GM19025 (cell line): Measurements from ENCODE around the gene CSNK1E.

Source experiments
- ATAC-seq: cut with Tn5 transposase; IDR thresholded peaks from one replicate; pipeline ENCODE4 v1.9.1; 2021; ENCODE audit warnings: mild to moderate bottlenecking, low read depth, moderate library complexity; ENCODE audit not compliant: unreplicated experiment

The CSNK1E gene

DNA sequence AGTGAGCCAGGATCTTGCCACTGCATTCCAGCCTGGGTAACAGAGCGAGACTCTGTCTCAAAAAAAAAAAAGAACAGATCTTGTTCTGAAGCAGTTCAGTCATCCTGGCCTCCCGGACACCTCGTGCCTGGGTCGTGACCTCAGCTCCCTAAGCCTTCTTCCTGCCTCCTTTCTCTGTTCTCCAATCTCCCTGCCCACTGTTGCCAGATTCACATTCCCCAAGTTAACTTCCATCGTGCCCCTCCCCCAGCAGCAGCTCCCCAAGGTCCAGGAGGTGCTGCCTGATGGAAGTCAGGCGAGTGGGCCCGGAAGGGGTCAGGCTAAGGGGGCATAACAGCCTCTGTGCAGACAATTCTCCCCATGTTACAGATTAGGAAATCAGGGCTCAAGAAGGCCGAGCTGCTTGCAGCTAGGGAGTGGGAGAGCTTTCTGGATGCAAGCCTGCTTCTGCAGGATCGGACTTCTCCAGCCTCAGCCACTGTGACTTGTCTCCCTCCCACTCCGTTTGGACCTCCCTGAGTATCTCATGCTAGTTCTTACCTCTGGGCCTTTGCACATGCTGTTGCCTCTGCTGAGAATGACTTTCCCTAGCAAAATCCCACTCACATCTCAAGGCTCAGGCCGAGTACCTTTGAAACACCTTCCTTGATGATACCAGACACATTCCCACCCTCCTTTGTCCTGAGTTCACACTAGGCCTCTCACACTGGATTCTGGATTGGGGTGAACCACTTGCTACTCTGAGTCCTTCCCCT is 30.1 kb downstream of the CSNK1E start:
- no peak for ATAC-seq

DNA sequence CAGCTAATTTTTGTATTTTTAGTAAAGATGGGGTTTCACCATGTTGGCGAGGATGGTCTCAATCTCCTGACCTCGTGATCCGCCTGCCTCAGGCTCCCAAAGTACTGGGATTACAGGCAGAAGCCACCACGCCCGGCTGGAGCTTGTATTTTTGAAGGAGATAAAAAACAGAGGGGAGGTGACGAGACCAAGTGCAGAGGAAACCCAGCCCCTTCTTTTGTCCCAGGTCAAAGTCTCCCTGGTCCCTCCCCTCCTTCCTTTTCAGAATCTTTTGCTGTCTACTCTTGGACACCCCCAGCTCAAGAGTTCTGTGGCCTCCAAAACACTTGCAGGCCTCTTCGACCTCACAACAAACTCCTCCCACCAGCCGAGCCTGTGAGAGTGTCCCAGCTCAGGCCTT is 32.2 kb downstream of the CSNK1E start:
- no peak for ATAC-seq

DNA sequence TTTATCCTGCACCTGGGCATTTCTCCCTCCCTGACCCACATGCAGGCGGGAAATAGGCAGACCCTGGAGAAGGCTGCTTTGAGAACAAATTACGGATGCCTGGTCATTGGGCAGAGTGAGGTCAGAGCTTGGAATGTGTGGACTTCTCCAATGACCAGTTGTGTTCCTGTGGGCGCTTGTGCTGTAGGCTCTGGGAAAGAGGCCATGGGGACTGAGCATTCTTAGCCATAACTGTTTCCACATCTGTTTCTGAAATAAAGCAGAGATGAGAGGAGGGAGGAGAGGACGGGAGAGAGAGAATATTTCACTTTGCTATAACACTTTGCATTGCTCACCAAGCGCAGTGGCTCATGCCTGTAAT is 33.2 kb downstream of the CSNK1E start:
- no peak for ATAC-seq

DNA sequence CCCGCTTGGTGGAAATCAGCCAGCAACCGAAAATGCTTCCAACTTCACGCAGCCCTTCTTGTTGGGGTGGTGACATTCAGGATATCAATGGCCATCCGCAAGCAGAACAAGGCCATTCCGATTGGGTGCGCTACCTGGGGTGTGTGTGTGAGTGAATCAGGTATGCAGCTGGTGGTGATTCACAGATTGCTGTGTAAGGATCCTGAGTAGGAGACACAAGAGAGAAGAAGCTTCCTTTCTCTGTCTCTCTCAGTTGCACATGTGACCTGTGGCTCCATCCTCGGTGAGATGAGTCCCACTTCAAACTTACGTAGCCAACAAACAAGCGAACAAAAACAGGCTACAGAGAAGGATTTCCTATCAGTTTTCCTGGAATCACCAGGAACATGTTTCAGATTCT is 34.8 kb downstream of the CSNK1E start:
- no peak for ATAC-seq

DNA sequence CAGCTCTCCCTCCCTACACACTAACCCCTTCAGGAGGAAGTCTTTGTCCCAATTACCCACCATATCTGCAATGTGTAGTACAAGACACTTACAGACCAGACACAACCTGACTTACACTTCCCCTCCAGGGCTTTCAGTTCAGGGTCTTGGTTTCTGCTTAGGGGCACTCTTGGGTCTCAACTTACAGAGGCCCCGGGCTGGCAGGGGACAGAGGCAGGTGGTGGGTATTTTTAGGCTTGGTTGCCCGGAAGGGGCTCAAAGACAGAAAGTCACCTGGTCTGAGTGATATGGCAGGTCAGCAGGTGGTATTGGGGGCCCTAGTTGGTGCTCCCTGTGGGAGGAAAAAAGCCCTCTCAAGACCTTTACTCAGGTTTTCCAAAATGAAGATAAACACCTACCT is 41.1 kb downstream of the CSNK1E start:
- no peak for ATAC-seq

DNA sequence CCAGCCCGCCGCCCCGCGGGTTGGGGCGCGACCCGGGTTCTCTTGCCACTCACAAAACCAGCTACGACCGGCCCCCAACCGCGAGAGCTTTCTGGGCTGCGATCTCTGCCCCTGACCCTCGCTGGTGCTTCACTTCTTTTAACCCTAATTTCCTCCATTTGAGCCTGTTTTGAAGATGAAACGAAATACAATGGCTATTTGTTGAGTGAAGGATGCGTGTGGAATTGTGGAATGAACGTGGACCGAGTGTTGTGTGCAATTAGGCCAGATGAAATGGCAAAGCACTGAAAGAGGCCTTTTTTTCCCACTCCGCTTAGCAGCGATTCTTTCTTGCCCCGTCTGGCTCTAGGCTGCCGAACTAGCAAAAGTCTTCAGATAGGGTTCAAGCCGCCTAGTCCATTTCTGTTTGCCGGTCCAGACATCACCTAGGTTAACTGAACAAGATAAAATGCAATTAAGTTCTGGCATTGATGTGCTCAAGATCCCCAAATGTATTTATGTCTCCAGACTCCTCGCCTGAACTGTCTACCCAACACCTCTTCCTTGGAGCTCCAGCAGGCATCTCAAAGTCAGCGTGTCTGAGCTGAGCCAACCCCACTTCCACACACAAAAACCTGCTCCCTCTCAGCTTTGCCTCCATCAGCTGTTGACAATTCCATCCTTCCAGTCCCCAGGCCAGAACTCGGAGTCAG is 44.0 kb downstream of the CSNK1E start:
- ATAC-seq = no peak

DNA sequence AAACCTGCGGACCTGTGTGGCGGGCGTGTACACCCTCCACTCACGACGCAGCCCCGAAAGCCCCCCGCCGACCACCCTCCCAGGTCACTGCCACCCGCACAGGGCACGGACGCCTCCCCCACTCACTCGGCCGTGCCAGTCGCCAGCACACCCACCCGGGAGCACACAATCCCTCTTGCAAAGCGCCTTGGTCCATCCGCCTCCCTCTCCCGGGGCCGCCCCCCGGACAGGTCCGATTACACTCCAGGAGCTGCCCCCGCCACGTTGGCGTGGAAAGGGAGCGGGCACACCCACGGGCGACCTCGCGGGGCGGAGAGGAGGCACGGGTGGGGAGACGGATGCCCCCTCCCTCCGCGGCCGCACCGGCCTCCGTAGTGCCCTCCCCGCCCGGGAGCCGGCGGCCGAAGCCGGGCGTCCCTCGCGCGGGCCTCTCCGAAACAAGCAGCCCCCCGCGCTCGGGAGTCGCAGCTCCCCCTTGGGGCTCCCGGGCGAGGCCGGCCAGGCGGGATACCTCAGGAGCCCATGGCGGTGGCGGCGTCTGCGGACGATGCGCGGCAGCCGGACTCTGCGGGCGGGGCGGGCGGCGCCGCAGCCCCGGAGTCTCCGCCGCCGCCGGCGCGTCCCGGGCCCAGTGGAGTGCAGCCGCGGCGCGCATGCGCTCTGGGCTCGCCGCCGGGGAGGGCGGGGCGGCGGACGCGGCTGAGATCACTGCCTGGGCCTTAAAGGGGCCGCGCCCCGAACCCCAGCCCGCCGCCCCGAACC is 44.7 kb downstream of the CSNK1E start, which contains the start of gene TMEM184B:
Gene TMEM184B, minus strand, starts transcription at position 638 of the 762 bp plus-strand sequence. CDS start 25,049 bp downstream, outside the sequence.
- ATAC-seq = peak; percentile 74

DNA sequence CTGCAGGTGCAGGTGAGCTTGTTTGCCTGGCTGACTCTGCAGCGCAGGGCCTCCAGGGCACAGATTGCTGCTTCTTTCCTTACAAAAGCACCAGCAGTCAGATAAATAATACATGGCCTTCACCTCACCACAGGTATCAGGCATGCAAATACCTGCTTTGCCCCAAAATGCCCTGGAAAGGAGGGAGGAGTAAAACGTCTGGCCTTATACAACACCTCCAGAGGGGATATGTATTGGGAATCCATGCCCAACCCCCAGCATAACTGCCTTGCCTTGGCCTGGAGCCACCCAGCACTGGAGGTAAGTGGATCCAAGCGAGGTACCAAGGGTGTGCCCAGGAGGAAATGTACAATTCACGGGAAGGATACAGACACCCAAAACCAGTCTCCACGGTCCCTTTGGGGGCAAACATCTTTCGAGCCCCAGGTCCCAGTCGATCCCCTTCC is 45.3 kb downstream of the CSNK1E start:
- ATAC-seq = no peak

DNA sequence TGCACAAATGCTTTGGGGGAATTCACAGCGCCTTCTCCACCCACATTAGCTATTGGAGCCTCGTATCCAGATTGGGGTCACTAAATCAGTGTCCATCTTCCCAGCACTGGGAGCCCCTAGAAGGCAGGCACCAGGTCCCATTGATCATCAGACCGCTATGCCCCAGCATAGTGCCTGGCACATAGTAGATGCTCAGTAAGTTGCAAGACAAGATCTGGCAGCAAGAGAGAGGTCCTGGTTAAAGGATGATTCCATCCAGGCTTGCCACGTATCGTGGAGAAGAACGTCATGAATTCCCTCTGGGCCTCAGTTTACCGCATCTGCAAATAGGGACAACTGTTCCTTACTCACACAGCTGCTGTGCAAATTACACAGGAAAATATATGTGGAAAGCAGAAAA is 46.1 kb downstream of the CSNK1E start:
- no peak for ATAC-seq

DNA sequence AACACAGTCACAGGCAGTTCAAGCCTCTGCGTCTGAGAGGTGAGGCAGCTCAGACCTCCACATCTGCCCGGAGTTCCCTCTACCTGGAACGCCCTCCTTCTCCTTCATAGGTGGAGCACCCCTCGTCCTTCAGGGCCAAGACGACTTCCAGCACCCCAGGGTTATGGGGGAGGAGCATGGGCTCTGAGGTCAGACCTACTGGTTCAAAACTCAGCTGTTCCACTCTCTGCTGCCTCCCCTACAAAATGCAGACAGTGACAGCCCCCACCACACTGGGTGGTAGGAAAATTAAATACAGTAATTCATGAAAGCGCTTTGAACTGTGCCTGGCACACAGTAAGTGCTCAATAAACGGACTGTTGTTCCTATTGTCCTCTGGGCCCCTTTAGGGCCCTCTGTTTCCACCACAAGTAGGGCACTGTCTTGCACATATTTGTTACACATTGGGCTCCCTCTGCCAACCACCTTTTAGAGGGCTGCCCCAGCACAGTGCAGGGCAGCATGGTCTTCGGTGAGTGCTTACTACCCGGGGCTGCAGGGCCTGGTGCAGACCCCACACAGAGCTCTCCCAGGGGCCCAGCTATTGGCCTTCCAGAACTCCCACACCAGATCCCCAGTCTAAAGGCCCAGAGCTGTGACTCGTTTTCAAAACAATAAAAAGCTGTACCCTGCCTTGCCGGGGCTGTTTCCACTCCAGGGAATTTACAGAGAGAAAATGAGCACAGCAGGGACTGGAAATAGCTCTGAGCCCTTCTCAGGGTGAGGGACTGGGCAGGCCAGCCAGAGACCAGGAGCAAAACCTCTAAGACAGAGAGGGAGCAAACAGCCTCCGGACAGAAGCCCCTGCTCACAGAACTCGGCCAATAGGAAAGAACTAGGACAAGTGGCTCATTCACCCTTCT is 46.9 kb downstream of the CSNK1E start:
- ATAC-seq = no peak

DNA sequence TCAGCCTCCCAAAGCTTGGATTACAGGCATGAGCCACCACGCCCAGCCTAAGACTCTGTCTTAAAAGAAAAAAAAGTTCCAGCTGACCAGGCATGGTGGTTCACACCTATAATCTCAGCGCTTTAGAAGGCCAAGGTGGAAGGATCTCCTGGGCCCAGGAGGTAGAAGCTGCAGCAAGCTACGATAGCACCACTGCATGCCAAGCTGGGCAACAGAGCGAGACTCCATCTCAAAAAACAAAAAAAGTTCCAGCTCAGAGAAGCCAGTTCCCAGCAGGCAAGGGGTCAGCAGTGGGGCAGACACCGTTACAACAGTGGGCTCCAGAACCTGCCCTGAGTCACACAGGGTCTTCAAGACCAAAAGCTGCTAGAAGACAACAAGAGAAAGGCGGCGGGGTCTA is 47.8 kb downstream of the CSNK1E start:
- no peak for ATAC-seq

DNA sequence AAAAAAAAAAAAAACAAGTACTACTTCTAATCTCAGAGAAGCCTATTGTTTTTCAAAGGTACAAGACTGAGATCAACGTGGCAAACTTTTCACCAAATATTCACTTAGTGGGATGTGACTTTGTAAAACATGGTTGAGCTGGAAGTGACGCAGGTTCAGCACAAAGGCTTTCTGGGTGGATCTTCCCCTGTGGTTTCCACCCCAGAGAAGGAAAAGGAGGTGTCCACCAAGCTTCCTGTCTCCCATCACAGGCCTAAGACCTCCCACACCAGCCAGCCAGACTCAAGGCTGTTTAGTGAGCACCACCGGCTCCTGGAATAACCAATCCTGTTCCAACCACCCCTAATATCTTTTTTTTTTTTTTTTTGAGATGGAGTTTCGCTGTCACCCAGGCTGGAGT is 50.1 kb downstream of the CSNK1E start:
- ATAC-seq = no peak

DNA sequence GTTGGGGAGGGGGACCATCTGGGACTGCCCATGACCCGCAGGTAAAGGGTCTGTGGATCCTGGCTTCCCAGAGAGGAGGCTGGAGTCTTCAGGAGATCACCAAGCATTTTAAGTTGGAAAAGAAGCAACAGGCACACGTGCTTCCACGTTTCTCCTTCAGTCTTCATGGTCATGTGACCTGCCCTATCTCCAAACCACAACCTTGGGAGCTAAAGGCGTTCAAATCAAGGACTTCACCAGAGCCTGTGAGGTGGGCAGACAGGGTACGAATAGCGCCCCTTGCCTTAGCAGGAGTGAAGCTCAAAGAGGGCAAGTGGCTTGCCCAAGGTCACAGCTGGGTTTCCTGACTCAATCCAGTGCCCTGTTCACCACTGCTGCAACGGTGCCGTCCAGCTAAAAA is 51.1 kb downstream of the CSNK1E start:
- ATAC-seq = no peak

DNA sequence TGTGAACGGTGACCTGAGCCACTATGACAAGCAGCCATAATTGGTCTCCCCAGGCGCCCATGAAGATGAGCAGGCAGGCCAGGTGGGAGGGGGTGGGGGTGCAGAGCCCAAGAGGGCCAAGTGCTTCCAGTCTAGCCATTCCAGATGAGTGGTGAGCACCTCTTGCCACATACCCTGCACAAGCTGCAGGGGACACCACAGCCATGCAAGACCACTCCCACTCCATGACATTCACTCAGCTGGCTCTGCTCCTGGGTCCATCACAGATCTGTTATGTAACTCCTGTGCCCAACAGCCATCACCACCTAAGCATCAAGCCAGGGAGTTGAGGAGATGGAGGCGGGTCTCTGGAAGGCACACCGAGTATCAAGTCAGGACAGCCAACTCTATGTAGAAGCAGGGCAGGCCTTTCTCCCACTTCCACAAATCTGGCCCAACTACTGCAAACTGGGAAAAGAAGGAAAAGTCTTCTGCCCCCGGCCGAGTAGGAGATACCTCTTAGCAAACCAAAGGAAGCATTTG is 52.9 kb downstream of the CSNK1E start:
- no peak for ATAC-seq

DNA sequence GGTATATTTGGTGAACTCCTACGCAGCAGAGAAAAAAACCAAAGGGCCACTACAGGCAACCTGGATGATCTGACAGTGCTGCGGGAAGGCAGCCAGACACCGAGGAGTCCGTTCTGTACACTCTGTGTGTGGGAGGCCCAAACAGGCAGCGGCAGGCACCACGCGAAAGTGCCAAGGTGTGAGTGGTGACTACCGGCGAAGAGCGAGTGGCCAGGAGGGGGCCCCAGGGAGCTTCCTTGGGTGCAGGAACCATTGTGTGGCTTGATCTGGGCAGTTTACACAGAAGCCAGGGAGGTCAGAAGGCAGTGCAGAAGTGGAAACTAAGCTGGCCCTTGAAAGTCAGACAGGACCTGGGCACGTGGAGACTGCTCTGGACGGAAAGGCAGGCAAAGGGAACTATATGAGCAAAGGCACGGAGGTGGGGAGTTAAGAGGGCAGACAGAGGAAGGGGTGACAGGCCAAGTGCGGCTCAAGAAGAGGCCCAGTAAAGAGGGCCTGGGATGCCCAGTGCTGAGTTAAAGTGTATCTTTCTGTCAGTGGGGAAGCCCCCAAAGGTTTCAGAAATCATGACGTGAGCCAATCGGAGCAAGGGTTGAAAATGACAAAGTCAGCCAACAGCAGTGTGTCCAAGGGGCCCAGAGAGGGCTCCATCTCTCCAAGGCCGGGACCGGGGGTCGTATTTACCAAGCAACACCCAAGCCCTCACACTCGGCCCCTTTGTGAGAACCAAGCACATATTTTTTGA is 55.0 kb downstream of the CSNK1E start:
- no peak for ATAC-seq

DNA sequence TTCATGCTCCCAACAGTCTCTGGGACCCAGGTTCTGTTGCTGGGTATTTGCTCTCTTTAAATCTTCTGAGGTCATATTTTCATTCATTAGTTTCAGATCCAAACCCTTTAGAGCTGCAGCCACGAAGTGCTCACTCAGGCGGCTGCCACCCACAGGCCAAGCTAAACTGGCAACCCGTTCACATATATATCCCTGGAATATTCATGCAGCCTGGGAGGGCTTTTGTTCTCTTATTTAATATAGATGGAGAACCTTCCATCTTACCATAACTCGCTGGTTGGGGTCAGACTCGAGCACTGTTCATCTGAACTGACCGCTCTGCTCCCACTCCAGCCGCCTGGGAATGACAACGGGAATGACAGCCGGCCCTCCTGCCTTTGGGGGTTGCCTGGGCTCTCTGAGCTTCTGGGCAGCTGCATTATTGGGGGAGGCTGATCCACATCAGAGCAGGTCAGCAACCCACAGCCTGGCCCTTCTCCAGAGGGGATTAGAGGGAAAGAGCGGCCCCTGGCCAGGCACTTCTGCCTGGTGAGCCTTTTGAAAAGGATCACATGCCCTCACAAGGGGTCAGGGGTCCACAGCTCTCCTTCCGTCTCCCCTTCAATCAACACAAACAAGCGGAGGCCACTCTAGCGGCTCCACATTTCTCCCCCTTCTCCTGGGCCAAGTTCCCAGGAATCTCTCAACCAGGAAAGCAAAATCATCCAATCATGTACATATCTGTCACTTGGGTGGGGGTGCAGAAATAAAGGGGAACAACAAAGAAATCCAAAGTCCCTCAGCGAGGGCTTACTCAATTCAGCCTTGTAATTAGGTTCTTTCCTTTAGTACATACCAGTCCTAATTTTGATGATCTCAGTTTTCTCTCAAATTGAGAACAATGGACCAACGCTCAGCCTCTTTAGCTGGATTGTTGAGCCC is 56.2 kb downstream of the CSNK1E start:
- no peak for ATAC-seq

DNA sequence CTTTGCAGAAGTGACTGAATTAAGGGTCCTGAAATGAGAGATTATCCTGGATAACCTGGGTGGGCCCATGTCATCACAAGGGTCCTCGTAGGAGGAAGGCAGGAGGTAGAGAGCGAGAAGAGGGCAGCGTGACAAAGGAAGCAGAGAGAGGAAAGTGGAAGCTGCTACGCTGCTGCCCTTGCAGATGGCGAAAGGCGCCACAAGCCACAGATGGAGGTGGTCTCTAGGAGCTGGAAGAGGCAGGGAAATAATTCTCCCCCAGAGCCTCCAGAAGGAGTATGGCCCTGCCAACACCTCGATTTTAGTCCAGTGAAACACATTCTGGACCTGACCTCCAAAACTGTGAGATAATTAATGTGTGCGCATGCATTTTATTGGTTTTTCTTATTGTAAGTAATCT is 57.9 kb downstream of the CSNK1E start:
- no peak for ATAC-seq

DNA sequence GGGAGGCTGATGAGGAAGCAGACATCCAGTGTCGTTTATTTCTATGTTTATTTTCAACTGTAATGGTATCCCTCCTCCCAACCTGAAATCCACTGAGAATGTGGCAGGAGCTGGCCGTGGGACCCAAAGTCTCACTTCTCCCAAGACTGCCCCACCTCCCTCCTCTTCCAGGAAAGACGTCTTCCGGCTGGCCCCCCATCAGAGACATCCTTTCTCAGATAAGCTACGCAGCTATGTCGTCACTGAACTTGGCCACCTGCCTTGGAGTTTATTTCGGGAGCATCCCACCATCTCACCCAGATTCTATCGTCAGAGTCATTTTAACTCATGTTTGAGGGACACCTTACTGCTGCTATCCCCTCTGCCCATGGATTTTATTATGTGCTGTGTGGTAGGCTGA is 58.3 kb downstream of the CSNK1E start:
- ATAC-seq = no peak
